OCI-LY7 (cell line): ENCODE measurements around the gene LPXN. TPM values are rescaled to one million over a fixed set of nuclear protein-coding genes. Genes with fewer than 3 reads are reported as not detected.

Experiments
- BruUV-seq: library from RNA; stranded (reverse); fragments of 400-500 nt; replicated peaks from 2 replicates; lab custom pipeline; 2021; lab: Mats Ljungman, UMichigan
- CTCF ChIA-PET: fragments of 300-600 bp; sonication (Branson Sonifier 250); formaldehyde crosslinking; loops from one replicate; lab custom pipeline; 2022; ENCODE audit warnings: antibody characterized with exemption; ENCODE audit not compliant: unreplicated experiment; lab: Charles Lee
- POLR2A ChIA-PET: fragments of 300-600 bp; sonication (Branson Sonifier 250); formaldehyde crosslinking; loops from one replicate; lab custom pipeline; 2022; ENCODE audit warnings: antibody characterized with exemption; lab: Charles Lee
- DNase-seq: peaks from one replicate; pipeline ENCODE4 v3.0.0-alpha.2; 2015; ENCODE audit warnings: low spot score
- H2AFZ ChIP-seq: fragments of 200-600 bp; sonication (generic), shearing (Covaris generic); 2 replicates; pipeline ENCODE4 v1.6.1; 2014; ENCODE audit warnings: mild to moderate bottlenecking, antibody characterized with exemption, low read length, moderate library complexity
- H3K27ac ChIP-seq: fragments of 200-600 bp; sonication (generic); 2 replicates; pipeline ENCODE4 v1.5.1; 2014; ENCODE audit warnings: mixed run types, low read depth, mild to moderate bottlenecking, moderate library complexity, low read length, inconsistent platforms; ENCODE audit not compliant: poor library complexity, severe bottlenecking
- H3K36me3 ChIP-seq: fragments of 200-600 bp; sonication (generic); 2 replicates; pipeline ENCODE4 v1.6.1; 2014; ENCODE audit warnings: mild to moderate bottlenecking, antibody characterized with exemption, low read length, moderate library complexity, mixed read lengths; ENCODE audit not compliant: insufficient read depth
- H3K4me1 ChIP-seq: fragments of 200-600 bp; sonication (generic); 2 replicates; pipeline ENCODE4 v1.5.1; 2014; ENCODE audit warnings: mild to moderate bottlenecking, low read length; ENCODE audit not compliant: insufficient read depth, poor library complexity, severe bottlenecking
- H3K4me2 ChIP-seq: fragments of 200-600 bp; sonication (generic); 2 replicates; pipeline ENCODE4 v1.6.1; 2014; ENCODE audit warnings: mild to moderate bottlenecking, low read length
- H3K4me3 ChIP-seq: fragments of 200-600 bp; sonication (generic); 2 replicates; pipeline ENCODE4 v1.5.1; 2014; ENCODE audit warnings: mild to moderate bottlenecking, low read depth, low read length; ENCODE audit not compliant: poor library complexity, severe bottlenecking
- H3K79me2 ChIP-seq: fragments of 200-600 bp; sonication (generic); 2 replicates; pipeline ENCODE4 v1.6.1; 2016; ENCODE audit warnings: low read depth, mild to moderate bottlenecking, low read length, moderate library complexity, mixed read lengths; ENCODE audit not compliant: insufficient read depth
- H3K9me2 ChIP-seq: fragments of 200-600 bp; sonication (generic); 2 replicates; pipeline ENCODE4 v1.6.1; 2016; ENCODE audit warnings: mild to moderate bottlenecking, low read length, mixed read lengths; ENCODE audit not compliant: insufficient read depth
- H3K9me3 ChIP-seq: fragments of 200-600 bp; sonication (generic); 2 replicates; pipeline ENCODE4 v1.6.1; 2014; ENCODE audit warnings: mild to moderate bottlenecking, mixed run types, low read length, mixed read lengths
- H4K20me1 ChIP-seq: fragments of 200-600 bp; sonication (generic); 2 replicates; pipeline ENCODE4 v1.6.1; 2014; ENCODE audit warnings: mild to moderate bottlenecking, antibody characterized with exemption, low read length, moderate library complexity, mixed read lengths; ENCODE audit not compliant: insufficient read depth
- CTCF ChIP-seq: fragments of 200-600 bp; sonication (generic); conservative IDR thresholded peaks from 2 replicates; pipeline ENCODE4 v1.5.1; 2014; ENCODE audit warnings: mild to moderate bottlenecking, antibody characterized with exemption, low read length, moderate library complexity, mixed read lengths
- EZH2phosphoT487 ChIP-seq: fragments of 200-600 bp; sonication (generic); IDR thresholded peaks from 2 replicates; pipeline ENCODE4 v1.6.1; 2018; ENCODE audit warnings: low read depth, borderline replicate concordance, mild to moderate bottlenecking, mixed run types, antibody characterized with exemption, low read length, moderate library complexity, mixed read lengths
- intact Hi-C: fragments of 100-400 bp; cut with micrococcal nuclease; formaldehyde crosslinking; loops from one replicate; pipeline ENCODE4 v1.10.0; 2022; ENCODE audit not compliant: unreplicated experiment
- total RNA-seq, 2 experiments: library from RNA; depleted of rRNA in 1 of 2; stranded (reverse); fragments of >200 nt in 1 of 2; shearing (Covaris generic) in 1 of 2; gene quantifications; 2 replicates each; pipeline ENCODE4 v1.2.3, GENCODE V29; 2014 to 2022

Gene LPXN
- total RNA-seq, 2 experiments from 2014 or later, result 79.3 to 130 TPM

GRCh38 chr11:58564231-58564630, 11.4 kb downstream of the LPXN start:
- peaks cover 27% of the 10 kb centered on the region for H4K20me1 ChIP-seq
- no peak overlapping the region for H3K27ac ChIP-seq
- peaks cover 38% of the 10 kb centered on the region for H3K4me1 ChIP-seq
- H3K9me2 ChIP-seq, result no peaks in the 10 kb centered on the region
- ChIA-PET CTCF (no interaction called here), POLR2A (interaction anchor here (0.6 to 2.1 kb wide), 7 partner anchors 11 to 57 kb away, joined by 3 to 7 read pairs (median 3); partner anchors contain the start of gene LPXN)
- no peak overlapping the region for H3K4me2 ChIP-seq
- no peak for DNase-seq
- no peak overlapping the region for H3K4me3 ChIP-seq
- TF ChIP-seq EZH2phosphoT487, result no peak
- TF ChIP-seq CTCF, result no peak
- H2AFZ ChIP-seq, result no peak overlapping the region
- peaks cover 96% of the 10 kb centered on the region for H3K79me2 ChIP-seq
- H3K9me3 ChIP-seq, result no peaks in the 10 kb centered on the region
- intact Hi-C loops, result no loop called here
- no TSS peak for BruUV-seq
- H3K36me3 ChIP-seq, result peaks cover 98% of the 10 kb centered on the region

GRCh38 chr11:58562375-58562800, 13.3 kb downstream of the LPXN start:
- Histone ChIP-seq H3K9me2 (no peaks in the 10 kb centered on the region), H3K4me1 (peaks cover 20% of the 10 kb centered on the region), H3K9me3 (no peaks in the 10 kb centered on the region), H3K79me2 (peaks cover 96% of the 10 kb centered on the region), H4K20me1 (peaks cover 23% of the 10 kb centered on the region), H3K4me3 (no peak overlapping the region), H3K27ac (no peak overlapping the region), H2AFZ (no peak overlapping the region), H3K36me3 (peaks cover 96% of the 10 kb centered on the region), H3K4me2 (no peak overlapping the region)
- POLR2A ChIA-PET, result interaction anchor here (0.6 to 1.3 kb wide), 2 partner anchors 15 kb away, joined by 4 to 5 read pairs; no protein-coding TSS in a partner anchor
- CTCF ChIA-PET, result no interaction called here
- TF ChIP-seq CTCF (no peak), EZH2phosphoT487 (no peak)
- intact Hi-C loops, result no loop called here
- no peak for DNase-seq
- no TSS peak for BruUV-seq

GRCh38 chr11:58561394-58562098, 14.1 kb downstream of the LPXN start:
- ChIA-PET CTCF (no interaction called here), POLR2A (interaction anchor here (1.3 to 1.4 kb wide), 2 partner anchors 16 kb away, joined by 3 to 5 read pairs; no protein-coding TSS in a partner anchor)
- peaks cover 96% of the 10 kb centered on the region for H3K36me3 ChIP-seq
- no peak overlapping the region for H3K4me2 ChIP-seq
- H3K4me1 ChIP-seq, result peaks cover 12% of the 10 kb centered on the region
- H3K9me2 ChIP-seq, result no peaks in the 10 kb centered on the region
- peaks cover 96% of the 10 kb centered on the region for H3K79me2 ChIP-seq
- TF ChIP-seq EZH2phosphoT487 (no peak), CTCF (no peak)
- H4K20me1 ChIP-seq, result peaks cover 22% of the 10 kb centered on the region
- DNase-seq, result no peak
- no peak overlapping the region for H3K27ac ChIP-seq
- BruUV-seq, result no TSS peak
- H2AFZ ChIP-seq, result no peak overlapping the region
- no peak overlapping the region for H3K4me3 ChIP-seq
- intact Hi-C loops, result loop anchor here (2.0 kb wide), 1 partner anchor 19 kb away; no protein-coding TSS in a partner anchor
- no peaks in the 10 kb centered on the region for H3K9me3 ChIP-seq
